Kidney epithelial cell (primary cell): Measurements from ENCODE around the gene NXN. TPM values are rescaled to one million over a fixed set of nuclear protein-coding genes. Genes with fewer than 3 reads are reported as not detected.
A peak's percentile ranks its signal among the peaks of the same experiment; 100 is the strongest.
"Not testable (repeated sequence)": the region's sequence is repeated elsewhere in the genome, so short reads cannot be mapped to it uniquely, and the experiment has no call there.

Experiments used
- DNase-seq: peaks from one replicate; pipeline ENCODE4 v3.0.0-alpha.2; 2010; ENCODE audit warnings: low read depth
- H3K27me3 ChIP-seq: 2 replicates; pipeline ENCODE4 v1.6.0; 2011; ENCODE audit warnings: low read length; ENCODE audit not compliant: control insufficient read depth, insufficient read depth
- H3K36me3 ChIP-seq: 2 replicates; pipeline ENCODE4 v1.5.1; 2011; ENCODE audit warnings: low read length; ENCODE audit not compliant: control insufficient read depth, insufficient read depth
- H3K4me3 ChIP-seq: 2 replicates; pipeline ENCODE4 v1.5.1; 2011; ENCODE audit warnings: low read depth, mild to moderate bottlenecking, control low read depth, low read length
- CTCF ChIP-seq: IDR thresholded peaks from 2 replicates; pipeline ENCODE4 v1.5.1; 2011; ENCODE audit warnings: mild to moderate bottlenecking, moderate library complexity, low read length, control low read depth, inconsistent platforms; ENCODE audit not compliant: insufficient read depth, poor library complexity, severe bottlenecking
- total RNA-seq: library from RNA; depleted of rRNA; stranded (reverse); fragments of >200 nt; gene quantifications from 2 replicates; pipeline ENCODE4 v1.2.3, GENCODE V29; 2015

NXN gene
- total RNA-seq, 1 donor from 2014 or later: 34.3 TPM

- TF ChIP-seq CTCF: no peak
- no peak for DNase-seq
- Histone ChIP-seq H3K36me3 (peaks cover 1% of the 10 kb centered on the region), H3K27me3 (no peaks in the 10 kb centered on the region), H3K4me3 (no peak overlapping the region)
These were observed 50.0 kb downstream of the NXN start for GRCh38 chr17:929586-929985.

- Histone ChIP-seq H3K27me3 (no peaks in the 10 kb centered on the region), H3K36me3 (peaks cover 1% of the 10 kb centered on the region), H3K4me3 (no peak overlapping the region)
- no peak for TF ChIP-seq CTCF
- peak; percentile 97 for DNase-seq
These were observed 51.7 kb downstream of the NXN start for GRCh38 chr17:927611-928461.

GRCh38 chr17:925817-926216 lies 53.8 kb downstream of the NXN start:
- Histone ChIP-seq H3K4me3 (no peak overlapping the region), H3K36me3 (no peaks in the 10 kb centered on the region), H3K27me3 (no peaks in the 10 kb centered on the region)
- no peak for DNase-seq
- TF ChIP-seq CTCF: no peak

- DNase-seq: no peak
- H3K36me3 ChIP-seq: no peaks in the 10 kb centered on the region
- no peaks in the 10 kb centered on the region for H3K27me3 ChIP-seq
- no peak overlapping the region for H3K4me3 ChIP-seq
- TF ChIP-seq CTCF: no peak
These were observed 54.7 kb downstream of the NXN start for GRCh38 chr17:924711-925475.

- not testable (repeated sequence) for H3K27me3 ChIP-seq, DNase-seq, H3K36me3 ChIP-seq, H3K4me3 ChIP-seq
These were observed 55.3 kb downstream of the NXN start for GRCh38 chr17:924306-924705.

GRCh38 chr17:923633-924032 lies 55.9 kb downstream of the NXN start:
- H3K36me3 ChIP-seq: no peaks in the 10 kb centered on the region
- H3K27me3 ChIP-seq: no peaks in the 10 kb centered on the region
- H3K4me3 ChIP-seq: no peak overlapping the region
- TF ChIP-seq CTCF: no peak
- no peak for DNase-seq
